AG09319 (cell line): ENCODE measurements around the gene PRMT7.

ENCODE experiments used
- DNase-seq: peaks from one replicate; pipeline ENCODE4 v3.0.0-alpha.2; 2010; ENCODE audit warnings: low read depth; ENCODE audit errors: extremely low read depth
- CTCF ChIP-seq: IDR thresholded peaks from 2 replicates; pipeline ENCODE4 v1.5.1; 2011; ENCODE audit warnings: low read depth, mild to moderate bottlenecking, inconsistent platforms, low read length, moderate library complexity

Gene PRMT7

GRCh38 chr16:68331879-68332410 lies 21.1 kb downstream of the PRMT7 start:
- DNase-seq = no peak
- no peak for TF ChIP-seq CTCF

GRCh38 chr16:68332411-68333121 lies 21.7 kb downstream of the PRMT7 start:
- TF ChIP-seq CTCF = no peak

GRCh38 chr16:68335175-68335574 lies 24.4 kb downstream of the PRMT7 start:
- TF ChIP-seq CTCF = no peak

More at GRCh38 chr16:68332411-68333121, 21.7 kb downstream of the PRMT7 start:
- DNase-seq = no peak

GRCh38 chr16:68338326-68339119 lies 27.7 kb downstream of the PRMT7 start:
- DNase-seq = no peak
- no peak for TF ChIP-seq CTCF

More at GRCh38 chr16:68335175-68335574, 24.4 kb downstream of the PRMT7 start:
- no peak for DNase-seq

- no peak for DNase-seq
- no peak for TF ChIP-seq CTCF
Measured at GRCh38 chr16:68339214-68339613, 28.4 kb downstream of the PRMT7 start.

GRCh38 chr16:68342620-68343019 lies 31.8 kb downstream of the PRMT7 start:
- DNase-seq = no peak
- no peak for TF ChIP-seq CTCF

GRCh38 chr16:68343137-68343536 lies 32.3 kb downstream of the PRMT7 start:
- TF ChIP-seq CTCF = no peak
- DNase-seq = no peak
